ENCODE measurements around the gene SHOC1.

GRCh38 chr9:111839387-111839786, 44.6 kb upstream of the SHOC1 start:
- no peak for TF ChIP-seq POLR2A (IDR thresholded peaks at IDR 0.05)
- no peak for TF ChIP-seq CTCF (IDR thresholded peaks at IDR 0.05)
- no peak for TF ChIP-seq EP300 (IDR thresholded peaks at IDR 0.05)

Measured in ovary (tissue), 3 donors.